Lower leg skin (tissue), 3 donors: ENCODE results near the gene DZIP1L.

Experiments used
- CTCF ChIP-seq, 3 donors: fragments of 450-650 bp; IDR thresholded peaks; one replicate each; pipeline ENCODE4 v1.5.1; 2016; ENCODE audit warnings: antibody characterized with exemption in 3 of 3, mild to moderate bottlenecking in 3 of 3, moderate library complexity in 2 of 3
- POLR2A ChIP-seq, 2 donors: fragments of 450-650 bp; IDR thresholded peaks; one replicate each; pipeline ENCODE4 v1.6.1; 2016 to 2017; ENCODE audit warnings: antibody characterized with exemption in 2 of 2, mild to moderate bottlenecking in 1 of 2, moderate library complexity in 1 of 2

- TF ChIP-seq CTCF (IDR thresholded peaks at IDR 0.05) (no peak), POLR2A (IDR thresholded peaks at IDR 0.05) (no peak)
These were observed 48.4 kb downstream of the DZIP1L start for GRCh38 chr3:138066972-138067371.
